GM18505 (cell line): Measurements from ENCODE around the gene RIBC2.
"Not testable (repeated sequence)": the region's sequence is repeated elsewhere in the genome, so short reads cannot be mapped to it uniquely, and the experiment has no call there.

Experiments
- ATAC-seq: cut with Tn5 transposase; IDR thresholded peaks from one replicate; pipeline ENCODE4 v1.9.1; 2021; ENCODE audit not compliant: unreplicated experiment
- POLR2A ChIP-seq: IDR thresholded peaks from 4 replicates; pipeline ENCODE4 v1.6.1; 2011; ENCODE audit warnings: borderline replicate concordance; ENCODE audit not compliant: insufficient read depth, insufficient read length; ENCODE audit errors: extremely low read depth

RIBC2 gene

DNA sequence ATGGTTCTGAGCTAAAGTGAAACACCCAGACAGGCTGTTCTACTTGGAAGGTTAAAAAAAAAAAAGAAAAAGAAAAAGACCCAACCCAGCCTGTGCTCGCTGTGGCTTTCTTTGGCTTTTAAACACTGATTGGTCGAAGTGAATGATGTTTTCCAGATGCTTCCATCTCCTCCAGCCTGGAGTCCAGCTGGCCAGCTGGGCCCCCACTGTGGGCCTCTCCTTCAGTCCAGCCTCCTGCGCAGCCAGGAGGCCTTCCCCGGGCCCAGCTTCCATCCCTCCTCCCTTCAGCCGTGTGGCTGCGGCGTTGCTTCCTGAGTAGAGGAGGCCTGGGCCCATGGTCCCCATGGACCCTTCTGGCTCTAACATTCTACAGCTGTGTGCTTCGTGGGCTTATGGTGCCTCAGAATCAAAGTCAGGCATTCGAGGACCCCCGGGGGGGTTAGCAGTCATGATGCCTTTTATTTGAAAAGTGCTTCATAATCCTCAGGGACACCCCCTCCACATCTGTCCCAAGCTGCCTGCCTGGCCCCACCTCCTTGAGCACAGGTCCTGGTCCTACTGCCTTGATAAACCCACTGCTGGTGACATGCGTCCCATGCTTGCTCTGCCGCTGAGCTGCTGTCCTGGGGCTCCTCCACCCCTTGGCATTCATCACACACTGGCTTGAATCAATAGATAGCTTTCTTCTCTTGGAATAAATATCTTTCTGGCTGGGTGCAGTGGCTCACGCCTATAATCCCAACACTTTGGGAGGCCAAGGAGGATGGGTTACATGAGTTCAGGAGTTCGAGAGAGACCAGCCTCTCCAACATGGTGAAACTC is 47.0 kb downstream of the RIBC2 start:
- TF ChIP-seq POLR2A = no peak
- ATAC-seq = no peak

DNA sequence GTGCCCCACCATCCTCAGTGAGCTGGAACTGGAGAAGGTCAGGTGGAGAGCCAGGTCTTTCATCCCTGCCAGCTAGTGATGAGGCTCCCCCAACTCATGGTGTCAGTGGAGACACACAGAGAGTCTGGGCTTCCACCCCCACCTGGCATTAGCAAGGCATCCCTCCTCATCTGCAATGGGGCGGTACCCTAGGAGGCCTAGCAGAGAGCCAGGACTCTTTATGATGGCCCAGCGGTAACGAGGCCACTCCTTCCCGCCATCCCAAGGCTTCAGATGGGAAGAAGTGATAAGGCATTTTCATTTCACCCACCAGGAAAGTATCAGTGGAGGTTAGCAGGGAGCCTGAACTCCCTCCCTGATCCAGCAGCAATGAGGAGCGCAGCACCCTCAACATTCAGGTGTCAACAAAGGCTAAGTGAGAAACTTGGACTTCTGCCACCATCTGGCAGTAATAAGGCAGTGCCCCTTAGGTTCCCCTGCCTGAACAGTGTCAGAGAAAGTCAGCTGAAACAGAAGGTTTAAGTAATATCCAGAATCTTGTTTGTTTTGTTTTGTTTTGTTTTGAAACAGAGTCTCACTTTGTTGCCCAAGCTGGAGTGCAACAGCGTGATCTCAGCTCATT is 48.7 kb downstream of the RIBC2 start:
- no peak for ATAC-seq
- no peak for TF ChIP-seq POLR2A

DNA sequence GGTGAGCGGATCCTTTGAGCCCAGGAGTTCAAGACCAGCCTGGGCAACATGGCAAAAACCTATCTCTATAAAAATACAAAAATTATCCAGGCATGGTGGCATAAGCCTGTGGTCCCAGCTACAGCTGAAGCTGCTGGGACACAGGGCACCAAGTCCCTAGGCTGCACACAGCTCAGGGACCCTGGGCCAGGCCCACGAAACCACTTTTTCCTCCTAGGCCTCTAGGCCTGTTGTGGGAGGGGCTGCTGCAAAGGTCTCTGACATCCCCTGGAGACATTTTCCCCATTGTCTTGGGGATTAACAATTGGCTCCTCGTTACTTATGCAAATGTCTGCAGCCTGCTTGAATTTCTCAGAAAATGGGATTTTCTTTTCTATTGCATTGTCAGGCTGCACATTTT is 50.2 kb downstream of the RIBC2 start:
- ATAC-seq = not testable (repeated sequence)

DNA sequence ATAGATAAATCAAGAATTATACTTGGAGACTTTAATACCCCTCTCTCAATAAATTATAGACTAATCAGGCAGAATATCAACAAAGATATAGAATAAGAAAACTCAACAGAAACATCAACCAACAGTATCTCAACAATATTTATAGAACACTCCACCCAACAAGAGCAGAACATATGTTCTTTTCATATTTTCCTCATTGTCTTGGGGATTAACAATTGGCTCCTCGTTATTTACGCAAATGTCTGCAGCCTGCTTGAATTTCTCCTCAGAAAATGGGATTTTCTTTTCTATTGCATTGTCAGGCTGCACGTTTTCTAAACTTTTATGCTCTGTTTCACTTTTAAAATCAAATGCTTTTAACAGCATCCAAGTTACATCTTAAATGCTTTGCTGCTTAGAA is 52.1 kb downstream of the RIBC2 start:
- ATAC-seq = no peak
- no peak for TF ChIP-seq POLR2A

DNA sequence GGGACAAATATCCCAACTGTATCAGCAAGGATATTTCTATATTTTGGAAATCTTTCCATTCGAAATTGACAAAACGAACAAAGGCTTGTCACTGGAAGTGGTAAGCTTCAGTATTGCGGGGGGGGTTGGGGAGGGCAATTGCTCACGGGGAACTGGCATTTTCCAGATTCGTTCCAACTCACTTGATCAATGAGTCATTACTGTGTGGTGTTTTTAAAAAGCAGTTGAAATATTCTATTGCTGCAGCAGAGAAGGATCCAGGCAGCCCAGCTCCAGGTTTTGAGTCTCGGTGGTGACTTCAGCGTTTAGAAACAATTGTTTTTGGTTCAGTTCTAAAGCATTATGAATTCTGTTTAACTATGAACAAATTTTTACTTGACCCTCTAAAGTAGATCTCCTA is 55.4 kb downstream of the RIBC2 start:
- no peak for ATAC-seq
- no peak for TF ChIP-seq POLR2A

DNA sequence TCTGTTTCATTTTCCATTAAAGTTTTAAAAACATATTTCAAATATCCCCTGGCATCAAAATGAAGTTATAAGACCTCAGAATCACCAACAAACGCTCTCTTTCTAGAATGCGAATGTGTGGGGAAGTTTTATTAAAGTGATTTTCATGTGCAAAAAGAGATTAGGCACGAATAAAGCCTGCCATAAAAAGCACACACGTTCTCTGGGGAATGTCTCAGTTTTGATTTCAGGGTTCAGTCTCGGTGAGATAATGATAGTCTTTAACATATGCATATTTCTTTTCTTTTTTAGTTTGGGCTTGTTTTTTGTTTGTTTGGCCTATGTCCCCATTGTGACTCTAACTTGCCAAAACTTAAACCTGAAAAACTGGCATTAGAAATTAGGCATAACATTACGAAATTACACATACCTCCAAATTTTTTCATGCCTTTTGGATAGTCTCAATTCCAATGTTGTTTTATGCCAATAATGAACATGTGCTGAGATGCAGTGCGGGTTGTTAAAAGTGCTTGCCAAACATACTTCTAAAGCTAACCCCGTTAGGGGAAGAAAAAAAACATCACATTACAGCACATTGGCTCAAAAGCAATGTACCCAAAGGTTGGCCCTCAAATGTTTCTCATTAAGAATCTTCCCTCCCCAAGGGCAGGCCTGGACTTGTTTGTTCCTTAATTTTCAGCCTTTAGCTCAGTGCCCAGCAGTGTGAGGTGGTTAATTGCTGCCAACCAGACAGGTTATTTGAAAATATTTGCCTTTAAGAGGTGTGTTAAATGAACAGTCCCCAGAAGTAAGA is 56.0 kb downstream of the RIBC2 start:
- no peak for TF ChIP-seq POLR2A
- no peak for ATAC-seq

DNA sequence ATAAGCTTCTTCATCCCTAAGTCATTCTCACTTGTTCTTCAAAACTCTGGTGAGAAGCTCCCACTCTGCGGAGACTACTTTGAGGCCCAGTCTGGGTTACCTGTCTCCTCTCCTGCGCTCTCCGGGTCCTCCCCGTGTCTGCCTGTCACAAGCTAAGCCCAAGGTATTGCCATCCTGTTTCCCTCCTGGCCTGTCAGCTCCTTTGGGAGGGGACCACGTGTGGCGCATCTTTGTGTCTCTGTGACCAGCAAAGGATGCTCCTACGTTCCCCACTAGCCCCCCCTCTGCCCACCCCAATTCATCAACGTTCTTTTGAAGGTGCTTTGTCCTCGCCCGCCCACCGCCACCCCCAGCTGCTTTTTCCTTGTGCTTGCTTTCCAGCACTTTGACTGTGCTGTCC is 57.4 kb downstream of the RIBC2 start:
- no peak for TF ChIP-seq POLR2A
- ATAC-seq = no peak

DNA sequence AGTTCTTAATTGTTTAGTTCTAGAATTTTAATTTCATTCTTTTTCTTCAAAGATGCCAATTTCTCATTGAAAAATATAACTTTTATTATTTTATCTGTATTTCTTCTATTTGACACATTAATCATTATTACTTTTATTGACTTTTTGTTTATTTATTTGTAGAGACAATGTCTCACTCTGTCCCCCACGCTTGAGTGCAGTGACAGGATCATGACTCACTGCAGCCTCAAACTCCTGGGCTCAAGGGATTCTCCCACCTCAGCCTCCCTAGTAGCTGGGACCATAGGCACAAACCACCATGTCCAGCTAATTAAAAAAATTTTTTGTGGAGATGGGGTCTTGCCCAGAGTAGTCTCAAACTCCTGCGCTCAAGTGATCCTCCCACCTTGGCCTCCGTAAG is 58.9 kb downstream of the RIBC2 start:
- no peak for TF ChIP-seq POLR2A
- no peak for ATAC-seq

DNA sequence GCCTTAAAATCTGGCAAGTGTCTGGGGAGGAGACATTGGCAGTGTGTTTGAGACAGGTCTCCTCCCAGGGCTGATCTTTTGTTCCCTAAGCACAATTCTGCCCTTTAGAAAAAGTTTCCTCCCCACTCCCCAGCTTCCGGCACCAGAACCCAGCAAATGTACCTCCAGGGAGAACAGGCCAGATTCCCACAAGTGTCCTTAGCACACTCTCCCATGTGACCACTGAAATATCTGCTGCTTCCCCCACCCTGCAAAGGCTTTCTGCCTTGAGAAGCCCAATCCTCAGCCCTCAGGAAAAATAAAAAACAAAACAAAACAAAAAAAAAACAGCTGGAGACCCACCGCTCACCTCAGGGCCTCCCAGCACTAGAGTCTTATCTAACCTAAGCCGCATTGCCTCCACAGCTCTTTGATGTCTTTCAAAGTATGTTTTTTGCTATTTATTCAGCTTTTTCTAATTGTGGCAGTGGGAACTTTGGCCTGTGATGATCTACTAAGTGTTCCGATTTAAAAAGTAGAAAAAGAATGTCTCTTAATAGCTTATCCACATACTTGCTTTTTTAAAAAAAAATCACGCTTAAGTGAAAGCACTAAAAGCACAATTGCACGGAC is 60.2 kb downstream of the RIBC2 start:
- TF ChIP-seq POLR2A = no peak
- ATAC-seq = no peak

DNA sequence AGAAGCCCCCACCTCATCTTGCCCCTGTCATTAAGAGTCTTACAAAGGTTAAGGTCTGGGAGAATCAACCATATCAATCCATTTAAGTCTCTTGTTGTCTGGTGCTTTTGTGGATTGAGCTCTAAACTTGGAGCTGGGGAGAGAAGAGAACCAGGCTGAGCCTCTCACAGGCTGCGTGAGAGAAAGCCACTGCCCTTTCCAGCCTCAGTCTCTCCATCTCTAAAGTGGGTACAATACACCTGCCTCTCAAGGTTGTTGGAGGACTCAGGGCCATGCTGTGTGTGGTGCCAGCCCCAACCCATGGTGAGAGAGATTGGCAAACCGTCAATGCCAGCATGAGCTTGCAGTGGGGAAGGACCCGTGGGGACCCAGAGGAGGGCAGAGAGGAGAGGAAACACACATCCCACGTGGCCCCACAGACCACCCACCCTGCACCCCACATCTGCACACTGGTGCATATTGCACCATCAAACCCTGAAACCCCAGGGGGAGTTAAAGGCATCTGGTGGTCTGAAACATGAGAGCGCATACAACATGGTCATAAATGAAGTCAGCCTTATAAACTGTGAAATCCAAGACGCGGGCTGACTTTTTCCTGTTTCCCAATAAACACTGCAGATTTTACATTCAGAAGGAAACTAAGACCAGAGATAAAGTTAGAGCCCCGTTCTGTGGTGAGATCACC is 61.7 kb downstream of the RIBC2 start:
- ATAC-seq = no peak
- TF ChIP-seq POLR2A = no peak

DNA sequence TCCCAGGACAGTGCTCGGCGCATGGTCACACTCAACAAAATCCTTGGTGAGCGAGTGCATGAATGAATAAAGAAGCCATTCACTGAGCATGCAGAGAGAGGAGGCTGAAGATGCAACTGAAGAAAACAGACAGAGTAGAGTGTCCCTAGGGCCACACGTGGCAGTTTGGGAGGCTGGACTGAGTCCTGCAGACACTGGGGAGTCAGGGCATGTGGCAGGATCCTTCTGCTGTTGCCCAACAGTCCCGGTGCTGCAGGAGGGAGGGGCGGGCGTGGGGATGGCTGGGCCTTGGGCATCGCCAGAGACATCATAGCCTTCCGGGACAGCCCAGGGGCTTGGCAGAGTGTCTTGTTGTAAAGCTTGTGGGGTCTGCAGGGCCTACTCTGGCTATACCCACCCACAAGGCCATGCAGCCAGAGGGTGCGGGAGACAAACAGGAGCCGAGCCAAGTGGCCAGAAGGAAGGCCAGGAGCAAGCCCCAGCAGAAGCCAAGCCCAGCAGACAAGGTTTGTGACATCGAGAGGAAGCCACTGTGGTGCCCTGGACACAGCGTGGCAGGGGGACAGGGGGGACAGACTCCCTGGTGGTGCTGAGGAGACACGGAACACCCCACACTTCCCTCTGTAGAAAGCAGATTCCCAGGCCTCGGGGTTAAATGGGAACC is 62.5 kb downstream of the RIBC2 start:
- TF ChIP-seq POLR2A = no peak
- ATAC-seq = no peak

DNA sequence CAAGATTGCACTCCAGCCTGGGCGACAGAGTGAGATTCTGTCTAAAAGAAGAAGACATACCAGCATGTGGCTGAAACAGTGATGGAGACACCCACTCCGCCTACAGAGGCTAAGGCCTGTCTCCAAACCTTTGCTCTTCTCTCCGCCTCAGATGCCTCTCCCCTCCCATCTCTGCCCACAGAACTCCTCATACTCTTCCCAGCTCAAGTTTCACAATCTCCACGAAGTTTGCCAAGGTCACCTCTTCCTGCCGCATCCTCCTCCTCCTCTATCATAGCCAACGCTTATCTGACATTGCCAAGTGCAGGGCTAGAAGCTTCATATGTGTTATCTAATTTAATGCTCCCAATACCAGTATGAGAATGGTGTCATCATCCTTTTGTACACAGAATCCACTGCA is 63.3 kb downstream of the RIBC2 start:
- no peak for TF ChIP-seq POLR2A
- ATAC-seq = no peak
